Measurements from ENCODE around the gene FAM83F. TPM values are rescaled to one million over a fixed set of nuclear protein-coding genes. Genes with fewer than 3 reads are reported as not detected.

Gene FAM83F
- total RNA-seq = 10 to 100 TPM; 15.8 to 48.0 (median 35.0) TPM
- long read RNA-seq, donor 1, full-length matches to known transcripts = 43 of 48 reads
- long read RNA-seq, donor 1, partial matches to known transcripts = 1 of 48 reads
- long read RNA-seq, donor 1, other reads (novel, unspliced or antisense) = 4 of 48 reads
- long read RNA-seq, donor 2, partial matches to known transcripts = 0 of 1 reads
- long read RNA-seq, donor 2, other reads (novel, unspliced or antisense) = 1 of 1 reads

DNA sequence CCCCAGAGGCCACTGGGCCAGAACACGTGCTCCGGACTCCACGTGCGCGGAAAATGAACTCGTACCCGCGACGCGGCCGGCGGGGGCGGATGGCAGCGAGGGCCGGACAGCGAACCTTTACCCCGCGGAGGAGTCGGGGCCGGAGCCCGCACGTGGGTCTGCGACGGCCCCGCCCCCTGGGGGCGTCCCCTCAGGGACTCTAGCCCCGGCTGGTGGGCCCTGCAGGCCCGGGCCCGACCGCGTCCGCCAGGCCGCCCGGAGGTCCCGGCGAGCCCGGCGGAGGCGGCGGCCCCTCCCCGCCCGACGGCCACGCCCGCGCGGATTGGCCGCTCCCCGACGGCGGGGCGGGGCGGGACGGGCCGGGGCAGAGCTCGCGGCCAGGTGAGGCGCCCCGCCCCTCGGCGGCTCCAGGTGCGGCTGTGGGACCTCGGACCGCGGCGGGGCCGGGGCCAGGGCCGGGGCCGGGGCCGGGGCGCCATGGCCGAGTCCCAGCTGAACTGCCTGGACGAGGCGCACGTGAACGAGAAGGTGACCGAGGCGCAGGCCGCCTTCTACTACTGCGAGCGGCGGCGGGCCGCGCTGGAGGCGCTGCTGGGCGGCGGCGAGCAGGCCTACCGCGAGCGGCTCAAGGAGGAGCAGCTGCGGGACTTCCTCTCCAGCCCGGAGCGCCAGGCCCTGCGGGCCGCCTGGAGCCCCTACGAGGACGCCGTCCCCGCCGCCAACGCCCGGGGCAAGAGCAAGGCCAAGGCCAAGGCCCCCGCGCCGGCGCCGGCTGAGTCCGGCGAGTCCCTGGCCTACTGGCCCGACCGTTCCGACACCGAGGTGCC lies at the start of gene FAM83F:
FAM83F (plus strand) TSS at position 389 of the 827 bp plus-strand sequence; CDS start at position 478, 89 bp downstream.
- ATAC-seq (peak; percentile 81), DNase-seq (peak; percentile 78 to 84 (median 81))
- Histone ChIP-seq H3K36me3 (ENCODE audit: low read depth) (no peaks in the 10 kb centered on the region), H3K4me3 (peak within 1 kb of the TSS; percentile 46), H3K4me1 (ENCODE audit: low read depth) (peaks cover 34% of the 10 kb centered on the region), H3K9me3 (no peaks in the 10 kb centered on the region)
- TF ChIP-seq, protein P1, sequence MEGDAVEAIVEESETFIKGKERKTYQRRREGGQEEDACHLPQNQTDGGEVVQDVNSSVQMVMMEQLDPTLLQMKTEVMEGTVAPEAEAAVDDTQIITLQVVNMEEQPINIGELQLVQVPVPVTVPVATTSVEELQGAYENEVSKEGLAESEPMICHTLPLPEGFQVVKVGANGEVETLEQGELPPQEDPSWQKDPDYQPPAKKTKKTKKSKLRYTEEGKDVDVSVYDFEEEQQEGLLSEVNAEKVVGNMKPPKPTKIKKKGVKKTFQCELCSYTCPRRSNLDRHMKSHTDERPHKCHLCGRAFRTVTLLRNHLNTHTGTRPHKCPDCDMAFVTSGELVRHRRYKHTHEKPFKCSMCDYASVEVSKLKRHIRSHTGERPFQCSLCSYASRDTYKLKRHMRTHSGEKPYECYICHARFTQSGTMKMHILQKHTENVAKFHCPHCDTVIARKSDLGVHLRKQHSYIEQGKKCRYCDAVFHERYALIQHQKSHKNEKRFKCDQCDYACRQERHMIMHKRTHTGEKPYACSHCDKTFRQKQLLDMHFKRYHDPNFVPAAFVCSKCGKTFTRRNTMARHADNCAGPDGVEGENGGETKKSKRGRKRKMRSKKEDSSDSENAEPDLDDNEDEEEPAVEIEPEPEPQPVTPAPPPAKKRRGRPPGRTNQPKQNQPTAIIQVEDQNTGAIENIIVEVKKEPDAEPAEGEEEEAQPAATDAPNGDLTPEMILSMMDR (IDR thresholded peaks at IDR 0.05) = no peak
- intact Hi-C loops (cut with DNase I, micrococcal nuclease) = no loop called here

DNA sequence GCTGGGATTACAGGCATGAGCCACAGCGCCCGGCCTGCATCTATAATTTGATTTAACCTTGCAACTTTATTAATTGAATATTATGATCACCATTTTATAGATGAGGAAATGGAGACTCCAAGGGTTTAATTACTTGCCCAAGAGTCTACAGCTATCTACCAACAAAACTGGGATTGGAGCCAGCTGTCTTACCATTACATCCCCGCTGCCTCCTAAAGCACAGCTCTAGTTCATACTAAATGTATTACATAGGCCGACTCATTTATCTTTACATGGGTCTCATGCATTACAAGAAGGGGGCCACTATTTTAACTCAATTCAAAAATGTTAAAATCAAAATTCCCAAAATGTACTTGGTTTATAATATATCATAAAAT lies 48.6 kb upstream of the FAM83F start:
- H3K4me3 ChIP-seq = no peak overlapping the region
- TF ChIP-seq, protein P1 (IDR thresholded peaks at IDR 0.05) = no peak
- no peak for DNase-seq
- H3K4me1 ChIP-seq (ENCODE audit: low read depth) = no peaks in the 10 kb centered on the region
- no peaks in the 10 kb centered on the region for H3K36me3 ChIP-seq (ENCODE audit: low read depth)
- intact Hi-C loops (cut with DNase I, micrococcal nuclease) = no loop called here
- no peak for ATAC-seq
- H3K9me3 ChIP-seq = no peaks in the 10 kb centered on the region

DNA sequence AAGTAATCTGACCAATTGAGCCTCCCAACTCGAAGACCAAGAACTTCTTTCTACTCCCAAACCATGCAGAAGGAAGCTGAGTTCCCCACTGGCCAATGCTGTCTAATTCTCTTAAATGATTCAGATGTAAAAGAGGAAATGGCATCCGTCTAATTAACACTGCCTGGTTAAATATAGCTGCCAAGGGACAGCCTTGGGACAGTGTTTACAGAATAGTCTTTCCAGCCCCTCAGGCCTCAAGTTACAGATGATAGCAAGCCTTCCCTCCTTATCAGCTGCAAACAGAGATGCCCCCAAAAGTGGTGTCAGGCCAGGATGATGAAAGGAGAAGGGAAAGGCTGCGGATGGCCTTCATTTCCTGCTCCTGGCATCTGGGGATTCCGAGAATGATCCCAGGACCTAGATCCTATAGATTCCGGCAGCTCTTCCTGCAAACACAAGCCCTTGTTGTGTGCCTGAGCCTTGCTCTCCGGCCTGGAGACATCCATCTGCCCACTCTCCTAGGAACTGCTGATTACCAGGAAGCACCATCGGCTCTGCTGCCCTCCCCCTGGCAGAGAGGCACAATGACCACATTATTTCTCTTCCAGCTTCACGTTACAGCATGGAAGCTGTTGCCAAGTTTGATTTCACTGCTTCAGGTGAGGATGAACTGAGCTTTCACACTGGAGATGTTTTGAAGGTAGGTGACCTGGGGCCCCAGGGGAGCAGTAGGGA lies 48.1 kb upstream of the FAM83F start:
- H3K9me3 ChIP-seq = no peaks in the 10 kb centered on the region
- TF ChIP-seq, protein P1 (IDR thresholded peaks at IDR 0.05) = no peak
- ATAC-seq = peak; percentile 69
- no peaks in the 10 kb centered on the region for H3K36me3 ChIP-seq (ENCODE audit: low read depth)
- H3K4me1 ChIP-seq (ENCODE audit: low read depth) = no peaks in the 10 kb centered on the region
- DNase-seq = no peak
- no peak overlapping the region for H3K4me3 ChIP-seq
- intact Hi-C loops (cut with DNase I, micrococcal nuclease) = no loop called here

DNA sequence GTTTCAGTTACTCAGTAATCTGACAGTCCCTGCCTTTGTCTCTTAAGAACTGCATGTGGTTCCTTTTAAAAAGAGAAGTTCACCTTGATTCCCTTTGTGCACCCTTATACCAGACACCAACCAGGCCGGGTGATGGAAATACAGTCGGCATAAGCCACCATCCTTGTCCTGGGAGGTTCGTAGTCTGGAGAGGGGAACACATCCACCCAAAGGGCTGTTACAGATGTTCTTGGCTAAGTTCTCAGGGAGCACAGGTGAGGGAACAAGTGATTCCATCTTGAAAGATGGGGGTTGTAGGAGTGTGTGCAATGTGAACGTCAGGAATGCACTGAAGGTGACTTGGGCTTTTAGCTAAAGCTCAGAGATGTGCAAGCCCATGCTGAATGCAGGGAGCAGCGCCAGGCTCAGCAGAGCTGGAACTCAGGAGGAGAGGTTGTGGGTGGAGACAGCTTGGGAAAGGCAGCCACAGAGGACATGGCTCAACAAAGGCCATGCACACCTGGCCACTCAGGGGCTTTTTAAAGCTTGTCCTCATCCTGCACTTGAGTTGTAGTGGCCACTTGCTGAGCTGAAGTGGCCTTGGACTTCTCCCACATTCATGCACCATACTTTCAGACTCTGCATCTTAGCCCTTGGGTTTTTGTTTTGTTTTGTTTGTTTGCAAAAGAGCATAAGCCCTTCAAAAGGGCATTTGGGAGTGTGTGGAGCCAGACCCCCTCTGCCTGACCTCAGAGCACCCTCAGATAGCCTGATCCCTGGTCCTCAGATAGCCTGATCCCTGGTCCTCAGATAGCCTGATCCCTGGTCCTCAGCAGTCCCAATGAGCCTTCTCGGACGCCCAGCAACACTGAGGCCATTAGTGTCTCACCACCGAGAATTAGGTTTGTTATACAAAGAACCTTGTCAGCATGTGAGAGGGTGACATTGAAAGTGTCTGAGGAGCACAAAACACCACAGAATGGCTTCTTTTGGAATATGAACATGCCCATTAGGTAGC lies 47.2 kb upstream of the FAM83F start:
- Histone ChIP-seq H3K4me1 (ENCODE audit: low read depth) (no peaks in the 10 kb centered on the region), H3K9me3 (no peaks in the 10 kb centered on the region), H3K4me3 (no peak overlapping the region), H3K36me3 (ENCODE audit: low read depth) (no peaks in the 10 kb centered on the region)
- DNase-seq (no peak), ATAC-seq (peak; percentile 17)
- TF ChIP-seq, protein P1 (IDR thresholded peaks at IDR 0.05) = no peak
- intact Hi-C loops (cut with DNase I, micrococcal nuclease) = no loop called here

Measured in mucosa of descending colon (tissue), 3 donors.